IMR-90 (cell line): ENCODE data around the gene ST14. TPM values are rescaled to one million over a fixed set of nuclear protein-coding genes. Genes with fewer than 3 reads are reported as not detected.

ENCODE experiments used
- ATAC-seq: fragments of 200-7000 bp; cut with Tn5 transposase; 2 replicates; pipeline ENCODE4 v1.9.1; 2020; ENCODE audit warnings: low read depth, mild to moderate bottlenecking, moderate library complexity
- BruUV-seq: library from RNA; stranded (reverse); fragments of 400-500 nt; replicated peaks from 2 replicates; lab custom pipeline; 2021; lab: Mats Ljungman, UMichigan
- CTCF ChIA-PET: fragments of 300-600 bp; formaldehyde crosslinking; extraction: SDS; loops from one replicate; lab custom pipeline; 2021; ENCODE audit warnings: antibody characterized with exemption; lab: Yijun Ruan, JAX
- POLR2A ChIA-PET: fragments of 300-600 bp; sonication (Branson Sonifier 250); formaldehyde crosslinking; loops from one replicate; lab custom pipeline; 2022; ENCODE audit warnings: antibody characterized with exemption; ENCODE audit not compliant: unreplicated experiment; lab: Charles Lee
- DNase-seq: peaks from one replicate; pipeline ENCODE4 v3.0.0; 2013
- H2AFZ ChIP-seq: replicated peaks from 2 replicates; pipeline ENCODE3; 2013; ENCODE audit warnings: low read length, mild to moderate bottlenecking; ENCODE audit not compliant: poor library complexity
- H2AK5ac ChIP-seq: 2 replicates; pipeline ENCODE4 v1.6.1; 2013; ENCODE audit warnings: low read depth, low read length, inconsistent platforms
- H2AK9ac ChIP-seq: replicated peaks from 2 replicates; pipeline ENCODE3; 2013; ENCODE audit warnings: mild to moderate bottlenecking, low read depth, low read length, moderate library complexity; ENCODE audit not compliant: poor library complexity
- H2BK120ac ChIP-seq: 2 replicates; pipeline ENCODE4 v1.6.1; 2013; ENCODE audit warnings: low read depth, low read length, inconsistent platforms
- H2BK15ac ChIP-seq: 3 replicates; pipeline ENCODE4 v1.6.1; 2013; ENCODE audit warnings: low read depth, low read length, inconsistent platforms
- H2BK20ac ChIP-seq: 2 replicates; pipeline ENCODE4 v1.6.1; 2013; ENCODE audit warnings: low read depth, mild to moderate bottlenecking, inconsistent platforms, low read length, moderate library complexity
- H2BK5ac ChIP-seq: 2 replicates; pipeline ENCODE4 v1.6.1; 2013; ENCODE audit warnings: mild to moderate bottlenecking, low read depth, low read length, inconsistent platforms; ENCODE audit not compliant: poor library complexity, severe bottlenecking
- H3K14ac ChIP-seq: replicated peaks from 2 replicates; pipeline ENCODE4 v1.6.1; 2013; ENCODE audit warnings: low read depth, low read length, inconsistent platforms
- H3K18ac ChIP-seq: 2 replicates; pipeline ENCODE4 v1.6.1; 2013; ENCODE audit warnings: low read depth, low read length, control low read depth
- H3K23ac ChIP-seq: 2 replicates; pipeline ENCODE4 v1.6.1; 2013; ENCODE audit warnings: low read depth, low read length, inconsistent platforms
- H3K27ac ChIP-seq: 2 replicates; pipeline ENCODE4 v1.5.1; 2013; ENCODE audit warnings: mild to moderate bottlenecking, control low read depth, low read length; ENCODE audit not compliant: insufficient read depth
- H3K27me3 ChIP-seq: 2 replicates; pipeline ENCODE4 v1.6.1; 2013; ENCODE audit warnings: low read length; ENCODE audit not compliant: control insufficient read depth, insufficient read depth
- H3K36me3 ChIP-seq: 2 replicates; pipeline ENCODE4 v1.6.1; 2013; ENCODE audit warnings: low read length, mixed read lengths; ENCODE audit not compliant: control insufficient read depth, insufficient read depth
- H3K4ac ChIP-seq: 2 replicates; pipeline ENCODE4 v1.6.1; 2013; ENCODE audit warnings: low read depth, low read length, inconsistent platforms
- H3K4me1 ChIP-seq: 2 replicates; pipeline ENCODE4 v1.6.1; 2013; ENCODE audit warnings: low read length, mixed read lengths; ENCODE audit not compliant: control insufficient read depth, insufficient read depth
- H3K4me2 ChIP-seq: 2 replicates; pipeline ENCODE4 v1.6.1; 2013; ENCODE audit warnings: low read depth, mild to moderate bottlenecking, control low read depth, low read length, moderate library complexity
- H3K4me3 ChIP-seq: 2 replicates; pipeline ENCODE4 v1.5.1; 2013; ENCODE audit warnings: low read depth, mild to moderate bottlenecking, control low read depth, low read length, moderate library complexity; ENCODE audit not compliant: insufficient read depth
- H3K56ac ChIP-seq: 2 replicates; pipeline ENCODE4 v1.6.1; 2013; ENCODE audit warnings: low read length, inconsistent platforms; ENCODE audit not compliant: insufficient read depth; ENCODE audit errors: extremely low read depth
- H3K79me1 ChIP-seq, 2 experiments: 2 replicates each; pipeline ENCODE4 v1.6.1; 2013; ENCODE audit warnings: low read length in 2 of 2, inconsistent platforms in 1 of 2, low read depth in 1 of 2
- H3K9ac ChIP-seq: 2 replicates; pipeline ENCODE4 v1.6.1; 2013; ENCODE audit warnings: low read depth, low read length, control low read depth
- H3K9me1 ChIP-seq: 2 replicates; pipeline ENCODE4 v1.6.1; 2013; ENCODE audit warnings: low read length, inconsistent platforms; ENCODE audit not compliant: insufficient read depth
- H3K9me3 ChIP-seq: 2 replicates; pipeline ENCODE4 v1.6.1; 2013; ENCODE audit warnings: low read length; ENCODE audit not compliant: control insufficient read depth, insufficient read depth
- H4K20me1 ChIP-seq: 2 replicates; pipeline ENCODE4 v1.6.1; 2013; ENCODE audit warnings: low read length, inconsistent platforms; ENCODE audit not compliant: insufficient read depth
- H4K5ac ChIP-seq: 2 replicates; pipeline ENCODE4 v1.6.1; 2013; ENCODE audit warnings: mild to moderate bottlenecking, low read depth, low read length, control low read depth
- H4K8ac ChIP-seq, 2 experiments: 2 replicates each; pipeline ENCODE4 v1.6.1; 2013; ENCODE audit warnings: low read depth in 2 of 2, low read length in 2 of 2, control low read depth in 1 of 2, inconsistent platforms in 1 of 2
- H4K91ac ChIP-seq: 2 replicates; pipeline ENCODE4 v1.6.1; 2013; ENCODE audit warnings: low read depth, low read length, inconsistent platforms; ENCODE audit not compliant: insufficient read depth
- CHD1 ChIP-seq: IDR thresholded peaks from 2 replicates; pipeline ENCODE4 v1.6.1; 2012; ENCODE audit warnings: low read depth, low read length, improper control_type of control experiment
- MAZ ChIP-seq: IDR thresholded peaks from 2 replicates; pipeline ENCODE4 v1.6.1; 2012; ENCODE audit warnings: low read depth, mild to moderate bottlenecking, low read length, improper control_type of control experiment, moderate library complexity, borderline replicate concordance
- WGBS, 2 experiments: methylation state at CpG; one replicate each; pipeline versions ENCODE4 v1.1.5 to v1.1.7; 2013; ENCODE audit warnings: missing lambda C conversion rate in 2 of 2; ENCODE audit not compliant: insufficient read length in 1 of 2; ENCODE audit errors: extremely low coverage in 2 of 2; 5-methylcytosine and 5-hydroxymethylcytosine counted together
- dilution Hi-C: fragments of 300-500 bp; cut with HindIII; formaldehyde crosslinking; loops from one replicate; pipeline ENCODE4 v1.14.3; 2018; ENCODE audit warnings: low sequenced_read_pairs; ENCODE audit not compliant: unreplicated experiment
- in situ Hi-C: fragments of 300-500 bp; cut with MboI; formaldehyde crosslinking; loops from 3 replicates; pipeline ENCODE4 v1.14.3; 2019; ENCODE audit warnings: low sequenced_read_pairs, inconsistent platforms, mixed read lengths
- intact Hi-C: fragments of 100-400 bp; cut with micrococcal nuclease; formaldehyde crosslinking; loops from 2 replicates; pipeline ENCODE4 v1.10.0; 2022
- polyA plus RNA-seq, 3 experiments: library from polyadenylated mRNA; depleted of rRNA; stranded (reverse); fragments of >200 nt; gene quantifications; 2 replicates each; pipeline ENCODE4 v1.2.3, GENCODE V29; 2012; ENCODE audit warnings: low replicate concordance in 1 of 3
- total RNA-seq: library from RNA; depleted of rRNA; stranded (reverse); fragments of >200 nt; gene quantifications from 2 replicates; pipeline ENCODE4 v1.2.3, GENCODE V29; 2012
- TF ChIP-seq, protein P1 (sequence below): fragments of 150-350 bp; IDR thresholded peaks from 2 replicates; pipeline ENCODE4 v1.6.1; 2017; ENCODE audit warnings: mild to moderate bottlenecking, antibody characterized with exemption, low read length, low read depth

The ST14 gene
- total and polyA plus RNA-seq, 2 of the 4 experiments (the other 2 are of a cell fraction) = not detected

DNA sequence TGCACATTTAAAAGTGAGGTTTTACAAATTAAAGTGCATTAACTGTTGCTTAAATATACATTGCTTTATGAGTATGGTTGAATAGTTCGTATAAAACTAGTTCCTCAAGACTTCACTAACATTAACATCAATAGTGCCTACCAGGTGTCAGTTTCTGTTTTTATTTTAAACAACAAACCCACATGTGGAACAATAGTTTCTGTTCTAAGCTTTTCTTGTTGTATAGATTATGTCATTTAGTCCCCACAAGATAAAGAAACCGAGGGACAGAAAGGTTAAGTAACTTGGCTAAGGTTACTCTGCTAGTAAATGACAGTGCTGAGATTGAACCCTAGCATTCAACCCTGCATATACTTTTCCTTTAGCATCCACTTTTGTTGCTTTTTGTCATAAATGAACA lies 41.4 kb upstream of the ST14 start:
- Histone ChIP-seq H3K9me1 (peaks cover 6% of the 10 kb centered on the region), H4K5ac (no peak overlapping the region), H3K4me3 (no peak overlapping the region), H2AK9ac (no peak overlapping the region), H2BK5ac (no peak overlapping the region), H2BK15ac (no peak overlapping the region), H3K9ac (no peak overlapping the region), H3K18ac (no peak overlapping the region), H3K36me3 (peaks cover 18% of the 10 kb centered on the region), H2AFZ (no peak overlapping the region), H3K9me3 (no peaks in the 10 kb centered on the region), H3K27ac (no peak overlapping the region), H3K14ac (no peak overlapping the region), H2BK20ac (no peak overlapping the region), H3K27me3 (no peaks in the 10 kb centered on the region; the same call in none of the 2 replicates), H3K4me1 (0 out of 2 replicates have a peak, but pooled peaks cover 2% of the 10 kb centered on the region), H2BK120ac (no peak overlapping the region), H3K4me2 (no peak overlapping the region), H3K79me1 (peaks cover 6 to 19% of the 10 kb centered on the region in 2 experiments; a peak in 2 of 4 replicates), H3K56ac (no peak overlapping the region), H4K8ac (no peak overlapping the region), H3K23ac (no peak overlapping the region), H3K4ac (no peak overlapping the region), H4K91ac (no peak overlapping the region), H4K20me1 (peaks cover 18% of the 10 kb centered on the region), H2AK5ac (no peak overlapping the region)
- intact Hi-C loops (loop anchor here (5.0 kb wide), 1 partner anchor 41 kb away; no protein-coding TSS in a partner anchor), dilution Hi-C loops (no loop called here), in situ Hi-C loops (no loop called here)
- no TSS peak for BruUV-seq
- no CpG with 5 or more reads among the region's 2 CpGs for WGBS, 2 experiments
- TF ChIP-seq, protein P1, sequence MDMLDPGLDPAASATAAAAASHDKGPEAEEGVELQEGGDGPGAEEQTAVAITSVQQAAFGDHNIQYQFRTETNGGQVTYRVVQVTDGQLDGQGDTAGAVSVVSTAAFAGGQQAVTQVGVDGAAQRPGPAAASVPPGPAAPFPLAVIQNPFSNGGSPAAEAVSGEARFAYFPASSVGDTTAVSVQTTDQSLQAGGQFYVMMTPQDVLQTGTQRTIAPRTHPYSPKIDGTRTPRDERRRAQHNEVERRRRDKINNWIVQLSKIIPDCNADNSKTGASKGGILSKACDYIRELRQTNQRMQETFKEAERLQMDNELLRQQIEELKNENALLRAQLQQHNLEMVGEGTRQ = no peak
- TF ChIP-seq MAZ (no peak), CHD1 (no peak)
- DNase-seq (no peak), ATAC-seq (no peak)
- POLR2A ChIA-PET = no interaction called here
- CTCF ChIA-PET = interaction anchor here (1.0 kb wide), 1 partner anchor 201 kb away, joined by 3 read pairs; no protein-coding TSS in a partner anchor
